GM21723 (cell line): Measurements from ENCODE around the gene ABL1.
"Not testable (repeated sequence)": the region's sequence is repeated elsewhere in the genome, so short reads cannot be mapped to it uniquely, and the experiment has no call there.

Experiments
- ATAC-seq: cut with Tn5 transposase; IDR thresholded peaks from one replicate; pipeline ENCODE4 v1.9.1; 2021; ENCODE audit warnings: mild to moderate bottlenecking, moderate library complexity; ENCODE audit not compliant: unreplicated experiment

Gene ABL1

DNA sequence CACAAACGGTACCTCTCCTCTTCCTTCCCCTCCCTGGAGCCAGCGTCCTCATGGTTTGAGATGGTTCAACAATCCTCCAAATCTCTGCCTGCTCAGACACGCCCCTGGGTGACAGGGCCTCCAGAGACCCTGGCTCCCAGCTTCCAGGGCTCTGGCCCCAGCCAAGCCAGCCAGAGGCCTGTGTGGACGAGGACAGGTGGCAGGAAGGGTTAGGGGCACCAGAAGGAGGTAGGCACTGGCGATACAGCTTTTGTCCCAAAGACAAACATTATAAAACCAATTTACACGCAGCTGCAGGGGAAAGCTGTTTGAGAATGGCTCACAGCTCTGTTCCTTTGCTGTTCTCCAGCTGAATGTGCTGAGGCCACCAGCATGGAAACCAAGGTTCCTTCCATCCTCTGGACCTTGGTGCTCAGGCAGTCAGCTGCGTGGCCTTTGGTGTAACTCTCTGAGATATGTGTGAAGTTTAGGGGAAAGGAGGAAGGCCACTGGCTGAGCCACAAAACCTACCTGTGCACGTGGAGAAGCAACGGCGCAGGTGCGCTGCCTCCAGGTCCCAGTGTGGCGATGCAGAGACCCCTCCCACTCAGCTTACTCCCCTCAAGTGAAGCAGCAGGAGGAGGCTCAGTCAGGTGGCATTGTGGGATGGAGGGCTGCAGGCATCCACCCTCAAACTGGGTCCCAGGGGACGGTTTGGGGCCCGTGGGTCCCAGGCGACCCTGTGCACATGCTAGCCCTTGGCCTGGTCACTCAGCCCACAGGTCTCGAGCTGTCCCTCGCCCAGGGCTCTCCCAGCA is 65.8 kb downstream of the ABL1 start:
- no peak for ATAC-seq

DNA sequence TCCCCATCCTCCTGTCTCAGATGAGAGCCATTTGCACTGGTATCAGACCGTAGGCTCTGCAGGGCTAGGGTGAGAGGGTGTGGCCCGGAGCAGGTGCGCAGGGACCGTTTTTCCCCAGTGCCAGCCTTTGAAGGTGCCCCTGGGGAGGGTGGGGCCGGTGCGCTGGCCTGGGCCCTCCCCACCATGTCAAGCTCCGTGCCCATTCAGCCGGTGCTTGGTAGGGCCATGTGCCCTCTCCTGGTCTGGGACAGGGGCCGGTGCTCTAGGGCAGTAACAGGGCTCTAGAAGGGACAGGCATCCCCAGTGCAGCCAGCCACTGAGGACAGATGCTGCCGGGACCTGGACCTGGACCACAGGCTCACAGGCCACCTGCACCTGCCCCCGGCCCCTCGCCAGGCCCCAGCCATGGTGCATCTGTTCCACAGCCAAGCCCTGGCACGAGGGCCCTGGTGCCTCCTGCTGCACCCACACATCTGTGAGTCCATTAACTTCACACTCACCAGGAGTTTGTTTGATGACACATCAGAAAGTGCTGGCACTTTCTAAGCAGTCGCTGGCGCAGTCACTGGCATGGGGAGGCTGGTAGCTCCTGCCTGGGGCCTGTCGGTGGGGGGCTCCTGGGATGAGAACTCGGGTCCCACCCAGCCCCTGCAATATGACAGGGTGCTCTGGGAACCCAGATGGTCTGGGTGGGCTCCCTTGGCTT is 66.6 kb downstream of the ABL1 start:
- no peak for ATAC-seq

DNA sequence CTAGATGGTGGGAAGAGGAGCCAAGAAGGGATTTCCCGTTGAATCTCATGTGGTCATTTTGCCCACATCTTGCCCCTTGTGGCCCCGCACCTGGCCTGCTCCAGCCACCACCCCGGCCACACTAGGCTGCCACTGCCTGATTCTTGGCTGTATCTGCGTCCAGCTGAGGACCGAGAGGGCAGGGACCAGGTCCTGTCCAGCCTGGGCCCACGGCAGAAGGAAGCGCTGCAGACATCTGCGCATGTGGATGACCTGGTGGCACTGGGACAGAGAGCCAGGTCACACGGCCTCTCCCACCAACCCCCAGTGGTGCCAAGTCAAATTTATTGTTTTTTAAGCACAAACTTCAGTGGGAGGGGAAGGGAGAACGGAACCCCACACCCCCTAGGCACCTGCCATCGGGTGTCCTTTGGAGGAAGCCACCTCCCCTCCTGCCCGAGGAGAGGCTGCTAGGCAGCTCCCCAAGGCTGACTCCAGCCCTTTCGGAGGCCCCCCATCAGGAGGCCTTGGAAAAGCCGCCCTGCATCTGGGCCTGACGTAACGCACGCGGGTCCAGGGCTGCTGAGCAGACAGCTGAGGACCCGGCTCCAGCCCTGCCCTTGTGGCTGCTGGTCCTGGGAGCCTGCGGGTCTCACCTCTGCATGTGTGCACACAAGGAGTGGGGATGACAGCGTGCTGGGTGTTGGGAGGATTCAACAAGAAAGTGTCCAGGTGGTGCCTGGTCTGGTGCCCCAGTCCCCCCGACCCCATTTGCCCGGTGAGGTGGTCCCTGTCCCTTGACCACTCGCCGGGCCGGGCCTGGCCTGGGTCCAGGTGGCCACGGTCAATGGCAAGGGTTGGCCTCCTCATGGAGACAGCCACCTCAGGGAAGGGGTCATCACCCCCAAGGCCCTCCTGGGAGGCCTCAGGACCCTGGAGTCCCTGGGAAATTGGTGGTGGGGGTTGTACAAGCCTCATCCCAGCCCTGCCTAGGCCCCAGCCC is 67.4 kb downstream of the ABL1 start:
- no peak for ATAC-seq

DNA sequence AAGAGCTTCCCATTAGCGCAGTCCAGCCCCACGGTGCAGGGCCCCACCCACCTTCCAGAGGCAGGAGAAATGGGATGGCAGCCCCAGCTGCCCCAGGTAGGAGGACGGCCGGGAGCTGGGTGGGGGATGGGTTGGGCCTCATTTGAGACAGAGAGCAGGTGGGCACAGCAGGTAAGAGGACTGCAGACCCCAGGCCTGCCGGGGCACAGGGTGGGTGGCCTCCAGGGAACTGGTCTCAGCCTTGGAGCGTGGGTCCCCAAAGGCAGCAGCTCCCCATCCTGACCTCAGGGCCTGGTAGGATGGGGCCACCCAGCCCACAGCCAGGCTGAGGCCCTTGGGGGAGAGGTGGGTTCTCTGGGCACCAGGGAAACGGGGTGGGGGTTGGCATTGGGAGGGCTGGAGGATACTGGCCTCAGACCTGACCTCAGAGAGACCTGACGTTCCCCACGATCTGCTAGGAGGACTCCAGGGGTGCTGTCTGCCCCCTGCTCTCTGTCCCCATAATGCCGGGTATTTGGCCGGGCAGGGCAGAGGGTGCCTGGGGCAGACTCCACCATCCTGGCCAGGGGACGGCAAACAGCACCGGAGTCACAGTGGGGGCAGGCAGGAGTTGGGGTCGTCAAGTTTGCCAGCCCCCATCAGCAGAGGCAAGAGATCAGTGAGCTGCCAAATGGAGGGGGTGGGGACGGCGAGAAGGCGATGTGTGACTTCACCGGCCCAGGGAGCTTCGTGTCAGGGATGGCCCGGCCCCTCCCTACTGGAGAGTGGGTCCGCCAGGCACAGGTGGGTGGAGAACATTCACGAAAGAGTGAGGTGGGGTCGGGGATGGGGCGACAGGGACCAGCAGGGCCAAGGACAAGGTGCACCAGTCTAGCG is 68.4 kb downstream of the ABL1 start:
- no peak for ATAC-seq

DNA sequence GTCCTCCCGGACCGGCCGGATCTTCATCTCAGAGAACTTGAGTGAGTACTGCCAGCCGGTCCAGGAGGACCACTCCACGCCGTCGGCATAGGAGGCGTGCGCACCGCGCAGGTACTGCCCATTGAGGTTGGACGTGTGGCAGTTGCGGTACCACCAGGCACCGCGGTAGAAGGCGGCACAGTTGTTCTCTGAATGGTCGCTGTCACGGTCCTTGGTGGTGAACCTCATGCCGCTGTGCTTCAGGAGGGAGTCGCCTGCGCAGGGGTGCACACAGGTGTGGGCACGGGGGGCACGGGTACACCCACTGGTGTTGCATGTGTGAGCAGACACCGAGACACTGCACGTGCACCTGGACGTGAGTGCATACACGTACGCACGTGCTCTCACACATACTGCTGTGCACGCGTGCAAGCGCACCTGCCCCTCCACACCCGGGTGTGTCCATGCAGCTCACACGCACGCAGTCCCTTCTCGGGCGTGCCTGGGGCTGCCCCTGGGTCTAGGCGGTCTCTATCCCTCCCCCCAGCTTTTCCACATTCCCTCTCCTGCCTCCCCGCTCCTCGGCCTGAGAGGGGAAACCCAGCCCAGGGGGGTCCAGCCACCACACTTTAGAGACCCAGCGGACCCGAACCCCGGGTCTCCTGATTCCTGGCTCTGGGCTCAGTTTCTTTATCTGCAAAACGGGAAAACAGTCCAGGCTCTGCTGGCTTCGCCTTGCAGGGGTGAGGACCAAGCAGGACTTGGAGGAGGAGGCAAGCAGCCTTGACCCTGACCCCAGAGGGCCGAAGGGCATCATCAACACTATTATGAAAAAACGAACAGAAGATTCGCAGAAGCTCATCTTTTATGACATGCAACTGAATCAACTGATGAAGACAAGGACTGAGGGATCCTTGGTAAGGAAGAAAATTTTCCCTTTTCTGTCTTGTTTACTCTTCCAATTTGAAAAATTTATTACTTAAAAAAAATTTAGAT is 69.3 kb downstream of the ABL1 start:
- ATAC-seq = no peak

DNA sequence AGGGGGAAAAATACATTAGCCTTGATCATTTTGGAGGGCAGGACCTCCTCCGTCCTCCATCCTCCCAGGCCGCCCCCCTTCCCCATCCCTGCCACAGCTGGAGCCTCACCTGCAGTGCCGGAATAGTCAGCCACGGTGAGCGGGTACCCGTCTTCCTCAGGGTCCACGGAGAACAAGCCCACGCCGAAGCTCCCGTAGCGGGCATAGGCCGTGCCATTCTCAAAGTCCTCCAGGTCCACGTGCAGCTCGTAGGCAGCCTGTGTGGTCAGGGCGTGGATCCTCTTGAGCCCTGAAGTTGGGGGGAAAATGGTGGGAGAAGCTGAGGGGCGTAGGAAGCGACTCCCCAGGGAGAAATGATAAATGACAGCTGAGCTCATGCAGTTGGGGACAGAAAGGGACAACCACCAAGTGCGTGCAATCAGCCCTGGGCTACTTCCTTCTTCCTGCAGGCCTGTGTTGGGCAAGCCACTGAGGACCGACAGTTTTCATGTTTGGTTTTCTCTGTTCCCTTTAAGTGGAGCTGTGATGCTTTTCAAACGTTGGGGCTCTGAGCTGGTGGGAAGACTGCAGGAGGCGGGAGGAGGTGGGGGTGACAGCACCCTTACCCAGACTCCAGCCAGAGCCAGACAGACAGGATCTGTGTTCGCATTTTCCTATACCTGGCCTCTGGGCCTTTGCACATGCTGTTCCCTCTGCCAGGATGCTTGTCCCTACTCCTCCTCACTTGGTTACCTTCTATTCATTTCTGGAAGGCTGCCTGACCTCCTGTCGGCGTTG is 70.3 kb downstream of the ABL1 start:
- ATAC-seq = no peak

DNA sequence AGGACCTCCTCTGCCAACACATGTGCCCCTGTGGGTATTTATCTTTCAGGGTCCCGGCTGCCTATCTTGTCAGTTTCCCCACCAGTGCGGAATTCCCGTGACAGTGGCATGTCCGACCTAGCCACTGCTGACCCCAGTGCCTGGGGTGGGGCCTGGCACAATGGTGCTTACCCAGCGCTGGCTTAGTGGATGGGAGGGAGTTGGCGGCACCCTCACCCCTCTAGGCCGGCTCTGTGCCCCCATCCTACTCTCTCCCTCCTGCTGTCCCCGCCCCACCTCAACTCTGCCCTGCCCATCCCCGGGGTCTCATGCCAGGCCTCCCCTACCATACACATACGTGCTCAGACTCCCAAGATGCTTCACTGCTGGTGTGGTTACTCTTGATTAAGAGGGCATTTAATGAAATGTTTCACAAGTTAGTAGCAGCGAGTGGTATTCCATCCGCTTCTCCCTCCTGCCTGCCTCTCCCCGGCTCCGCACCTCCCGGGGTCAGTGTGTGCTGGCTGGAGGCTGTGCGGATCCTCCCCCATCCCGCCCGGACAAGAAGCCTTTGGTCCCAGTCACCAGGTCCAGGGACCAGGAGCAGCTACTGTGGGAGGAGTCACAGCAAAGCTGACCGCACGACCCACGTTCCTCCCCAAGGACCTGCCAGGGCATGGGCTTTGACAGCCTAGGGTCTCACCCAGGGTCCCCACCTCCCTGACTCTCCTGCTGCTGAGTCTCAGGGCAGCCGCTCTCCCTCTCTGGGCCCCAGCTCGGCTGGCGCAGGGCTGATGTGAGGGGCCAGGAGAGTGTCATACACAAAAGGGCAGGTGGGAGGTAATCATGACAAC is 71.1 kb downstream of the ABL1 start:
- ATAC-seq = no peak

DNA sequence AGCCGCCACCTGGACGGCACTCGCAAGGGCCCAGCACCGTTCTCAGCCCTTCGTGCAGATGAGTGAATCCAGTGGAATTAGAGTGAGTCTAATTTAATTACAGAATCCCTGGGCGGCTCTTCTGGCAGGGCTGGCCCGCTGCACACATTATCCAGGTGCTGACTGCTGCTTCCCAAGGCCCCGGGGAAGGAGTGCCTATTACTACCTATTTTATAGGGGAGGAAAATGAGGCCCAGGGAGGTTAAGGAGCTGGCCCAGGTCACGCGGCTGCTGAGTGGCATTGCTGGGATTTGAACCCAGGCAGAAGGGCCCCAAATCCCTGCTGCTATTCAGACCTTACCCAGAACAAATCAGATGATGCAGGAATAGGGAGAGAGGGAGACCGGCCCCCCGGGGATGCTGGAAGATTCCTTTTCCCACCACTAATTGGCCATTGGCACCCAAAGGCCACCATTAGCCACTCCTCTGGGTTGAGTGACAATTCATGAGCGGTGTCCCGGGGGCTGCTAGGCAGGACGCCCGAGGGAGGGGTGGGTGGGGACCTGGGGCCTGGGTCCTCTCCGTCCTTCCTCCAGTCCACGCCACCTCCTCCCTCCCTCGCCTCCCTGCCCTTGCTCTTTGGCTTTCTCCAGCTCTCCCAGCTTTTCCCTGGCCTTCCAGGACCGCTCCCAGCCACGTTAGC is 71.8 kb downstream of the ABL1 start:
- ATAC-seq = no peak

DNA sequence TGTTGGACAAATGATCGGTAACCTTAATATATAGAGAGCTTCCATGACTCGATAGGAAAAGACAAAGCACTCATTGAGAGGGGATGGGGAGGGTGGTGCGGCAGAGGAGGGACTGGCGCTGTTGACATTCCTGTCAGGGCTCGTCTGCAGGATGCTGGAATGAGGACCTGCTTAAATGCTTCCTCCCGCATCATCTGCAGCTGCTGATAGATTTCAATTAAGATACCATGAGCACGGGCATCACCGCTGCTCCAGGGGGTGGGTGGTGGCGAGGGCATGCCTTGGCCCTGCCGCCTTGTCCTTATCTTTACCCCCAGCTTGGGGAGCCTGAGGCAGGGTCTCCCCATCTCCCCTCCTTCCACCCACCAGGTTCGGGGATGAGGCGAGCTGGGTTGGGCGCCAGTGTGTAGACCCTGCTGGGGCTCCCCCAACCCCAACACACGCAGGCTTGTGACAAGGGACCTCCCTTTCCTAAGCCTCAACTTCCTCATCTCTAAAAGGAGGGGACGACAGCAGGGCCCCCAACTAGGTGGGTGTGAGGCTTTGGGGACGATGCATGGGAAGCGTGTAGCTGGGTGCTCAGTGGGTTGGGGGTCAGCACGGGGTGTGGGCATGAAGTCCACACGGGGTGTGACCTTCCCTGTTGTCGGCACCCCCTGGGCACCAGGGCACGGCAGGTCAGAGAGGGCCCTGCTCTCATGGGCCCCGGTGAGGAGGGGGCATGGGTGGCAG is 73.3 kb downstream of the ABL1 start:
- ATAC-seq = no peak

DNA sequence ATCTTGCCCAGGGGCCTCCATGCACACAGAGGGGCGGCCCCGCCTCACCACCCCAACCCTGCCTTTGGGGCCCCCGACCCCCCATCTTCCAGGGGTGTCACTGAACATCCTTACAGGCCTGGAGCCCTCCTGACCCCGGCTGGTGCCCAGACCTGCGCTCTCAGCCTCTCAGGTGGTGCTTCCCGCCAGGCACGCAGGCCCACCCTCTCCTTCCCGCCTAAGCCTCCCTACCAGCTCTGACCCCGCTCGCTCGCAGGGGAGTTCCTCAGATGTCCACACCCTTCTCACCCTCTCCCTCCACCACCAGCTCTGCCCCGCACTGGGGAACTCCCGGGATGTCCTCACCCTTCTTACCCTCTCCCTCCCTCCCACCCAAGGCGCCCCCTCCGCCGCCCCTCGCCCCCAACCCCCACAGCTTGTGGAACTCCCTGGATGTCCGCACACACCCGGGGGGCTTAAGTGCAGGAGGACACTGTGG is 73.9 kb downstream of the ABL1 start:
- ATAC-seq = no peak

DNA sequence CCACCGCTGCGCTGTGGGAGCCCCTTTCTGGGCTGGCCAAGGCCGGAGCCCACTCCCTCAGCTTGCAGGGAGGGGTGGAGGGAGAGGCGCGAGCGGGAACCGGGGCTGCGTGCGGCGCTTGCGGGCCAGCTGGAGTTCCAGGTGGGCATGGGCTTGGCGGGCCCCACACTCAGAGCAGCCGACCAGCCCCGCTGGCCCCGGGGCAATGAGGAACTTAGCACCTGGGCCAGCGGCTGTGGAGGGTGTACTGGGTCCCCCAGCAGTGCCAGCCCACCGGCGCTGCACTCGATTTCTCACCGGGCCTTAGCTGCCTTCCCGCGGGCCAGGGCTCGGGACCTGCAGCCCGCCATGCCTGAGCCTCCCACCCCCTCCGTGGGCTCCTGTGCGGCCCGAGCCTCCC is 75.0 kb downstream of the ABL1 start:
- ATAC-seq = not testable (repeated sequence)

DNA sequence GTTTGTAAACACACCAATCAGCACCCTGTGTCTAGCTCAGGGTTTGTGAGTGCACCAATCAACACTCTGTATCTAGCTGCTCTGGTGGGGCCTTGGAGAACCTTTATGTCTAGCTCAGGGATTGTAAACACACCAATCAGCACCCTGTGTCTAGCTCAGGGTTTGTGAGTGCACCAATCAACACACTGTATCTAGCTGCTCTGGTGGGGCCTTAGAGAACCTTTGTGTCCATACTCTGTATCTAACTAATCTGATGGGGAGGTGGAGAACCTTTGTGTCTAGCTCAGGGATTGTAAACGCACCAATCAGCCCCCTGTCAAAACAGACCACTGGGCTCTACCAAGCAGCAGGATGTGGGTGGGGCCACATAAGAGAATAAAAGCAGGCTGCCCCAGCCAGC is 75.6 kb downstream of the ABL1 start:
- not testable (repeated sequence) for ATAC-seq

DNA sequence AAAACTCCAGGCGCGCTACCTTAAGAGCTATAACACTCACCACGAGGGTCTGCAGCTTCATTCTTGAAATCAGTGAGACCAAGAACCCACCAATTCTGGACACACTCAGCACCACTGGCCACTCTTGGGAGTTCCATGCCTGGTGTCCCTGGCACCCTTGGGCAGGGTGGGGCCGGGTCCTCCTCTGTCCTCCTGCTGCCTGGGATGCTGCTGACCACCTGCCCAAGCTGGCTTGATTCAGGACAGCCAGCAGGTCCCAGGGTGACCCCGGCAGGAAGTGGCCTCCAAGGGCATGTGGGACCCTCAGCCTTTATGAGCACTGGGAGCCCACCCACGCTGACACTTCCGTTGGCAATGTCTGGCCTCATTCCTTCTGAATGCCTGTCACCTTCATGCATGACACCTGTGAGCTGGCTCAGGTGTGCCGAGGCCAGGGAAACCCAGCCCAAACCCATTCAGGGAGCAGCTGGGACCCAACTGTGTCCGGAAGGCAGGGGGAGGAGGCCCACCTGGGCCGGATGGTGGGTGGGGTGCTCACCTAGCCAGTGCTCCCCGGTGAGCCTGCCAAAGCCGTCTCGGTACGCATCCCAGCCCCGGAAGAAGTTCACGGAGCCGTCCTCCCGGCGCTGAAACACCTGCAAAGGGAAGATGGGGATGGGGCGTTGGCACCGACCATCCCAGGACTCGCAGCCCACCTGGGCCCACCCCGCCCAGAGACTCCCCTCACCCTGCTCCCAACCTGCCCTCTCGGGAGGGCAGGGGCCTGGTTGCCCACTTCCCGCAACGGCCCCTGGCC is 76.4 kb downstream of the ABL1 start:
- ATAC-seq = no peak

DNA sequence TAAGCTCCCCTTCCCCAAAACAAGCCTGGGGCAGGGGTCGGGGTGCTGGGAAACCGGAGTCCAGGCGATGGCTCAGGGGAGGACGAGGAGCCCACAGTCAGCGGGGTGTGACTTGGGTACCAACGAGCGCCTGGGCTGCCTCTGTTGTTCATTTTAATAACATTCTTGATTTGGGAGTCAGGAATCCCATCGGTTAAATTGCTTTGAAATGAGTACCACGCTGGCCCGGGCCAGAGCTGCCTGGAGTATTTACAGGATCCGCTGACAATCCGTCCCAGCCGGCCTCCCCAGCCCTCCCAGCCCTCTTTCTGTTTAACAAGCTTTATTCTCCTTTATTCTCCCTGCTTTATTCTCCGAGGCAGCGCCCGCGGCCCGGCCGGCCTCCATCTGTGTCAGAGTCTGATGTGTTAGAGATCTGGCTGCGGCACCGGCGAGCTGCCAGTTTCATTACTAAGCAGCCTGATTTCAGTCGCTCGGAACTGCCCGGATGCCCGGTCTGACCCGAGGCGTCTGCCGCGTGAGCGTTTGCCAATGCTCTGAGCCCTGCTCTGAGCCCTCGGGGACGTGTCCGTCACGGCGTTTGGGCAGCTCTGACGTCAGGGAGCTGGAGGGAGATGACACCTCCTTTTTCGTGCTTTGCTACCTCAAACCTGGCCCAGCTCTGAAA is 78.0 kb downstream of the ABL1 start:
- ATAC-seq = no peak
